ENCODE data around the gene PDCD1. TPM values are rescaled to one million over a fixed set of nuclear protein-coding genes. Genes with fewer than 3 reads are reported as not detected.
"Not testable (repeated sequence)": the region's sequence is repeated elsewhere in the genome, so short reads cannot be mapped to it uniquely, and the experiment has no call there.

PDCD1 gene
- total RNA-seq, 2 donors from 2014 or later = 0.27 to 0.80 TPM

DNA sequence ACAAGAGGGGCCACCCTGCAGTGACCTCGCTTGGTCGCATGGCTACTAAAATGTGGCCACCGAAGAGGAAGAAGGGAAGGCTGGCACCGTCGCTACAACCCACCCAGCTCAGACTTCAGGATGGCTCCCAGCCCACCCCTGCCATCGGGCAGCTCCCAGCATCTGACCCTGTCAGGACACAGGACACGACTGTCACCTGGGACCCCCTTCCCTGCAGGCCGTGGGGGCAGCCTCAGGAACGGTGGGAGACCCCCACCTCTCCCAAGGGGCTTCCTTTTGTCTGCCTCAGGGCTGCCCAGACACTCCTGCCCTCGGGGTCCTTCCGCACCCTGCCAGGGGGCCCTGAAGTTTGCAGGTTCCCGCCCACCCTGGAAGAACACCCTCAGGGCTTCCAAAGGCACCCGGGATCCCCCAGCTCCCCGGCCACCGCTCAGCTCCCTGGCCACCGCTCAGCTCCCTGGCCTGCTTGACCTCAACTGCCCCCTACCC is 18.5 kb upstream of the PDCD1 start:
- Histone ChIP-seq H3K27ac (no peak overlapping the region), H3K27me3 (replicated peaks; ENCODE audit: insufficient read depth) (no peaks in the 10 kb centered on the region), H3K9me3 (no peaks in the 10 kb centered on the region), H3K4me3 (no peak overlapping the region), H3K36me3 (no peaks in the 10 kb centered on the region), H3K4me1 (replicated peaks) (no peaks in the 10 kb centered on the region)
- 73% methylated on average over 16 of the region's 16 CpGs for WGBS
- intact Hi-C loops (cut with DNase I) = loop anchor here (5.0 kb wide), 1 partner anchor 145 kb away; the partner anchor contains the start of gene D2HGDH
- TF ChIP-seq POLR2A (IDR thresholded peaks at IDR 0.05) = no peak
- TF ChIP-seq, protein P1, sequence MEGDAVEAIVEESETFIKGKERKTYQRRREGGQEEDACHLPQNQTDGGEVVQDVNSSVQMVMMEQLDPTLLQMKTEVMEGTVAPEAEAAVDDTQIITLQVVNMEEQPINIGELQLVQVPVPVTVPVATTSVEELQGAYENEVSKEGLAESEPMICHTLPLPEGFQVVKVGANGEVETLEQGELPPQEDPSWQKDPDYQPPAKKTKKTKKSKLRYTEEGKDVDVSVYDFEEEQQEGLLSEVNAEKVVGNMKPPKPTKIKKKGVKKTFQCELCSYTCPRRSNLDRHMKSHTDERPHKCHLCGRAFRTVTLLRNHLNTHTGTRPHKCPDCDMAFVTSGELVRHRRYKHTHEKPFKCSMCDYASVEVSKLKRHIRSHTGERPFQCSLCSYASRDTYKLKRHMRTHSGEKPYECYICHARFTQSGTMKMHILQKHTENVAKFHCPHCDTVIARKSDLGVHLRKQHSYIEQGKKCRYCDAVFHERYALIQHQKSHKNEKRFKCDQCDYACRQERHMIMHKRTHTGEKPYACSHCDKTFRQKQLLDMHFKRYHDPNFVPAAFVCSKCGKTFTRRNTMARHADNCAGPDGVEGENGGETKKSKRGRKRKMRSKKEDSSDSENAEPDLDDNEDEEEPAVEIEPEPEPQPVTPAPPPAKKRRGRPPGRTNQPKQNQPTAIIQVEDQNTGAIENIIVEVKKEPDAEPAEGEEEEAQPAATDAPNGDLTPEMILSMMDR (IDR thresholded peaks at IDR 0.05) = no peak
- no peak for TF ChIP-seq POLR2AphosphoS5 (IDR thresholded peaks at IDR 0.05)
- DNase-seq (ENCODE audit: low spot score) = no peak

DNA sequence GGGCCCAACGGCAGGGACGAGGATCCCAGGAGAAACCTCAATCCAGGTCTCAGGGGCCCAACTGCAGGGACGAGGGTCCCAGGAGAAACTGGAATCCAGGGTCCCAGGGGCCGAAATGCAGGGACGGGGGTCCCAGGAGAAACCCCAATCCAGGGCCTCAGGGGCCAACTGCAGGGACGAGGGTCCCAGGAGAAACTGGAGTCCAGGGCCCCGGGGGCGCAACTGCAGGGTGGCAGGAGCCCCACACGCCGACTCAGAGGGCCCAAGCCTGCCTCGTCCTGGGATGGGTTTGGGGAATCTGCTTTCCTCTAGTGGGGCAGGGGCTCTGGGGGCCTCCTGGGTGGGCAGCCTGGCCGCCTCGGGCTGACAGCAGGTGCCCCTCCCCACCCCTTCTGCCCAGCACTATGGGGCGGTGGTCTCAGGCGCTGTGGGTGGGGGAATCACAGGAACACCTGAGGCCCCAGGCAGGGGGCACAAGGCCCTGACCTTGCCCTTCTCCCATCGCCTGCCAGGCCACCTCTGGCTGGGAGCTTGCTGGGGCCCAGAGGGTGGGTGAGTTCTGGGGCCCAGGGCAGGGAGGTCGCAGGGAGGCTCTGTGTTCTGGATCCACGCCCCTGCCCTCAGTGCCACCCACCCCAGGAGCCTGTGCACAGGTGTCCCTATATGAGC is 18.0 kb upstream of the PDCD1 start:
- DNase-seq (ENCODE audit: low spot score) = no peak
- Histone ChIP-seq H3K9me3 (no peaks in the 10 kb centered on the region), H3K4me1 (replicated peaks) (no peaks in the 10 kb centered on the region), H3K36me3 (no peaks in the 10 kb centered on the region), H3K4me3 (no peak overlapping the region), H3K27me3 (replicated peaks; ENCODE audit: insufficient read depth) (no peaks in the 10 kb centered on the region), H3K27ac (no peak overlapping the region)
- WGBS = 95% methylated on average over 14 of the region's 18 CpGs
- TF ChIP-seq, protein P1 (IDR thresholded peaks at IDR 0.05) = no peak
- no peak for TF ChIP-seq POLR2AphosphoS5 (IDR thresholded peaks at IDR 0.05)
- no peak for TF ChIP-seq POLR2A (IDR thresholded peaks at IDR 0.05)
- intact Hi-C loops (cut with DNase I) = loop anchor here (5.0 kb wide), 1 partner anchor 144 kb away; the partner anchor contains the start of gene D2HGDH

DNA sequence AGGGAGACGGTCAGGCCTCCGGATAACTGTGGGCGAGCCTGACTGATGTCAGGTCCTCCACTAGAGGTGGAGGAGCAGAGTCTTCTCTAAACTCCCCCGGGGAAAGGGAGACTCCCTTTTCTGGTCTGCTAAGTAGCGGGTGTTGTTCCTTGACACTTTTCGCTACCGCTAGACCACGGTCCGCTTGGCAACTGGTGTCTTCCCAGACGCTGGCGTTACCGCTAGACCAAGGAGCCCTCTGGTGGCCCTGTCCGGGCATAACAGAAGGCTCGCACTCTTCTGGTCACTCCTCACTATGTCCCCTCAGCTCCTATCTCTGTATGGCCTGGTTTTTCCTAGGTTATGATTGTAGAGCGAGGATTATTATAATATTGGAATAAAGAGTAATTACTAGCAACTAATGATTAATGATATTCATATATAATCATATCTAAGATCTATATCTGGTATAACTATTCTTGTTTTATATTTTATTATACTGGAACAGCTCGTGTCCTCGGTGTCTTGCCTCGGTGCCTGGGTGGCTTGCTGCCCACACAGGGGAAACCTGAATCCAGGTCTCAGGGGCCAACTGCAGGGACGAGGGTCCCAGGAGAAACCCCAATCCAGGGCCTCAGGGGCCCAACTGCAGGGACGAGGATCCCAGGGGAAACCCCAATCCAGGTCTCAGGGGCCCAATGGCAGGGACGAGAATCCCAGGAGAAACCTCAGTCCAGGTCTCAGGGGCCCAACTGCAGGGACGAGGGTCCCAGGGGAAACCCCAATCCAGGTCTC is 17.2 kb upstream of the PDCD1 start:
- 68% methylated on average over 17 of the region's 22 CpGs for WGBS
- intact Hi-C loops (cut with DNase I) = loop anchor here (5.0 kb wide), 1 partner anchor 144 kb away; the partner anchor contains the start of gene D2HGDH

DNA sequence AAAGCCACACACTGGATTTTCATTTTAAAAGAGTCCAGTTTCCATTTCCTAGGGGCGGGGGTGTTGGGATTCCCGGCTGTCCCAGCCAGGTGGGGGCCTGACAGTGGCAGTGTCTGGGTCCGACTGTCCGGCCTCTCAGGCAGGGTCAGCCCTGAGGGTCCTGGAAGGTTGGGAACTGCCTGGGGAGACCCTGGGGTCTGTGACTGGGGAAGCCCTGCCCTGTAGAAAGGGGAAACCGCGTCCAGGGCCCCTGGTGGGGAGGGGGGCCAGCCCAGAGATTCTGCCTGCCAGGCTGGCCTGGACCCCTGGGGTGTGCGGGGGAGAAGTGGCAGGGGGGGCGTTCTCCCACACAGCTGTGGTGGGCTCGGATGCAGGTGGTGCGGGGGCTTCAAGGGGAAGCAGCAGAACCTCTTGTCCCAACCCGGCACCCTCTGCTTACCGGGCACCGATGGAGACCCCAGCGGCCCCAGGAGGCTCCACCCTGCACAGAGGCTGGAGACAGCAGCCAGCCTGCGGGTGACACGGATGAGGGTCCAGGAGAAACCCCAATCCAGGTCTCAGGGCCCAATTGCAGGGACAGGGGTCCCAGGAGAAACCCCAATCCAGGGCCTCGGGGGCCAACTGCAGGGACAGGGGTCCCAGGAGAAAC is 15.7 kb upstream of the PDCD1 start:
- TF ChIP-seq POLR2A (IDR thresholded peaks at IDR 0.05) (no peak), POLR2AphosphoS5 (IDR thresholded peaks at IDR 0.05) (no peak)
- TF ChIP-seq, protein P1 (IDR thresholded peaks at IDR 0.05) = no peak
- DNase-seq (ENCODE audit: low spot score) = no peak
- no peaks in the 10 kb centered on the region for H3K9me3 ChIP-seq
- H3K36me3 ChIP-seq = no peaks in the 10 kb centered on the region
- H3K4me3 ChIP-seq = no peak overlapping the region
- H3K27ac ChIP-seq = no peak overlapping the region
- no peaks in the 10 kb centered on the region for H3K27me3 ChIP-seq (replicated peaks; ENCODE audit: insufficient read depth)
- no peaks in the 10 kb centered on the region for H3K4me1 ChIP-seq (replicated peaks)
- 89% methylated on average over 9 of the region's 17 CpGs for WGBS
- intact Hi-C loops (cut with DNase I) = no loop called here

More for the DNA sequence above, 17.2 kb upstream of the PDCD1 start:
- not testable (repeated sequence) for H3K36me3 ChIP-seq; H3K4me1 ChIP-seq (replicated peaks); H3K4me3 ChIP-seq; H3K9me3 ChIP-seq; DNase-seq (ENCODE audit: low spot score); H3K27me3 ChIP-seq (replicated peaks; ENCODE audit: insufficient read depth); H3K27ac ChIP-seq
- TF ChIP-seq, protein P1 (IDR thresholded peaks at IDR 0.05) = peak in 1 of 4 experiments; percentile 54
